ENCODE data around the gene DYNLT5.
A peak's percentile ranks its signal among the peaks of the same experiment; 100 is the strongest.

- no peak for TF ChIP-seq EZH2 (IDR thresholded peaks at IDR 0.05; ENCODE audit: borderline replicate concordance, low read length)
- peak; percentile 69 to 71 for TF ChIP-seq CTCF (conservative IDR thresholded peaks at IDR 0.05 in 1 of 2, IDR thresholded peaks at IDR 0.05 in 1 of 2; ENCODE audit: extremely low read depth in 1 of 2, insufficient read depth in 1 of 2, low read depth in 1 of 2, low read length in 2 of 2)
Observed at GRCh38 chr1:66764994-66765578, 12.8 kb downstream of the DYNLT5 start.
